Motor neuron (in vitro differentiated cells): Measurements from ENCODE around the gene KRTAP5-11. TPM values are rescaled to one million over a fixed set of nuclear protein-coding genes. Genes with fewer than 3 reads are reported as not detected.
A peak's percentile ranks its signal among the peaks of the same experiment; 100 is the strongest.
"Not testable (repeated sequence)": the region's sequence is repeated elsewhere in the genome, so short reads cannot be mapped to it uniquely, and the experiment has no call there.

ENCODE experiments used
- ATAC-seq, 8 experiments: fragments of 200-7000 bp; cut with Tn5 transposase; replicated peaks in 6 of 8; 2 replicates each; pipeline ENCODE4 v1.8.0; 2021; ENCODE audit warnings: mild to moderate bottlenecking in 8 of 8, moderate library complexity in 8 of 8
- H3K27ac ChIP-seq, 2 donors: fragments of 250-450 bp; sonication (Bioruptor Pico); 2 replicates each; pipeline ENCODE4 v1.9.0; 2021; ENCODE audit warnings: antibody characterized with exemption in 2 of 2, mild to moderate bottlenecking in 2 of 2, moderate library complexity in 1 of 2
- H3K4me1 ChIP-seq, 2 donors: fragments of 250-450 bp; sonication (Bioruptor Pico); replicated peaks in 1 of 2; 2 replicates each; pipeline ENCODE4 v1.6.1; 2021; ENCODE audit warnings: antibody characterized with exemption in 2 of 2, mild to moderate bottlenecking in 2 of 2, moderate library complexity in 1 of 2
- H3K4me3 ChIP-seq, 5 donors: fragments of 250-450 bp; sonication (Bioruptor Pico); 2 replicates each; pipeline ENCODE4 v1.9.0; 2021; ENCODE audit warnings: antibody characterized with exemption in 5 of 5, mild to moderate bottlenecking in 5 of 5, moderate library complexity in 4 of 5
- WGBS, 10 experiments: fragments of 450-650 bp; shearing (Covaris generic); methylation state at CpG; one replicate each; pipeline ENCODE4 v1.0.0; 2022; 5-methylcytosine and 5-hydroxymethylcytosine counted together
- in situ Hi-C, 9 experiments: fragments of 400-800 bp; cut with MboI; loops; one replicate each; pipeline ENCODE4 v1.15.0; 2021; ENCODE audit warnings: low sequenced_read_pairs in 9 of 9, low pct_unique_long_range_greater_than_20kb in 2 of 9; ENCODE audit not compliant: unreplicated experiment in 9 of 9
- total RNA-seq, 8 experiments: library from RNA; unstranded; fragments of 300-600 nt; gene quantifications; 2 replicates each; pipeline versions ENCODE4 v1.2.3 to v1.2.4, GENCODE V29; 2022

KRTAP5-11 gene
- total RNA-seq, 8 experiments from 2014 or later: 0.76 TPM; not detected in 7

- WGBS, 10 experiments: 97 to 100% methylated on average over 1 to 5 of the region's 41 CpGs; no CpG with 5 or more reads in 8 of the 10 experiments
- ATAC-seq, H3K4me3 ChIP-seq, in situ Hi-C loops, H3K27ac ChIP-seq: not testable (repeated sequence)
- H3K4me1 ChIP-seq: peaks cover 9 to 10% of the 10 kb centered on the region in 2 donors
Measured at GRCh38 chr11:71576688-71577465, 5.8 kb downstream of the KRTAP5-11 start.

- in situ Hi-C loops: no loop called here
- ATAC-seq: peak in 5 of 8 experiments; percentile 40 to 76 (median 57)
Measured at GRCh38 chr11:71575723-71576424, 6.8 kb downstream of the KRTAP5-11 start.

GRCh38 chr11:71574418-71574817 is 8.3 kb downstream of the KRTAP5-11 start:
- Histone ChIP-seq H3K4me3 (no peak overlapping the region), H3K27ac (no peak overlapping the region), H3K4me1 (peaks cover 9 to 10% of the 10 kb centered on the region in 2 donors)
- 16 to 80% (median 65%) methylated on average over 1 to 3 of the region's 5 CpGs for WGBS, 10 experiments
- in situ Hi-C loops: no loop called here
- no peak for ATAC-seq

More at GRCh38 chr11:71575723-71576424, 6.8 kb downstream of the KRTAP5-11 start:
- Histone ChIP-seq H3K27ac (no peak overlapping the region), H3K4me3 (no peak overlapping the region), H3K4me1 (peaks cover 9 to 10% of the 10 kb centered on the region in 2 donors)
- 33 to 81% (median 69%) methylated on average over 1 to 3 of the region's 4 CpGs; no CpG with 5 or more reads in 2 of the 10 experiments for WGBS, 10 experiments

DNA sequence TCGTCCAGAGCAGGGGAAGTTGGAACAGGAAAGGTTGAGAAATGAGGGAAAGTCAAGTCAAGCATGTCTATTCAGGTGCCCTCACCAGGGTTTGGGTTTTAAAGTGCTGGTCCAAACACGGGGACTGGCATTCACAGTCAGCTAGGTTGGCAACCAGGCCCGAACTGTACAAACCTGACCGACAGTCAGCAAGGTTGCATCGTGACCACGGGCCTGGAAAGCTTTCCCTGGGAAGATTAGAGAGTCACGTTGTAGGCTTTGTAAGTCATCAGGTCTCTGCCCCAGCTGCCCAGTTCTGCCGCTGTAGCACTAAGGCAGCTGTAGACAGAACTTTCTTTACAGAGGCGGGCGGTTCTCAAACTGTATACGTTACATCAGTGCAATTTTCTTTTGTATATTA is 9.9 kb downstream of the KRTAP5-11 start:
- 51 to 100% (median 84%) methylated on average over 1 to 9 of the region's 11 CpGs for WGBS, 10 experiments
- H3K27ac ChIP-seq: no peak overlapping the region
- in situ Hi-C loops: no loop called here
- no peak overlapping the region for H3K4me3 ChIP-seq
- H3K4me1 ChIP-seq: peaks cover 9 to 10% of the 10 kb centered on the region in 2 donors
- ATAC-seq: no peak

DNA sequence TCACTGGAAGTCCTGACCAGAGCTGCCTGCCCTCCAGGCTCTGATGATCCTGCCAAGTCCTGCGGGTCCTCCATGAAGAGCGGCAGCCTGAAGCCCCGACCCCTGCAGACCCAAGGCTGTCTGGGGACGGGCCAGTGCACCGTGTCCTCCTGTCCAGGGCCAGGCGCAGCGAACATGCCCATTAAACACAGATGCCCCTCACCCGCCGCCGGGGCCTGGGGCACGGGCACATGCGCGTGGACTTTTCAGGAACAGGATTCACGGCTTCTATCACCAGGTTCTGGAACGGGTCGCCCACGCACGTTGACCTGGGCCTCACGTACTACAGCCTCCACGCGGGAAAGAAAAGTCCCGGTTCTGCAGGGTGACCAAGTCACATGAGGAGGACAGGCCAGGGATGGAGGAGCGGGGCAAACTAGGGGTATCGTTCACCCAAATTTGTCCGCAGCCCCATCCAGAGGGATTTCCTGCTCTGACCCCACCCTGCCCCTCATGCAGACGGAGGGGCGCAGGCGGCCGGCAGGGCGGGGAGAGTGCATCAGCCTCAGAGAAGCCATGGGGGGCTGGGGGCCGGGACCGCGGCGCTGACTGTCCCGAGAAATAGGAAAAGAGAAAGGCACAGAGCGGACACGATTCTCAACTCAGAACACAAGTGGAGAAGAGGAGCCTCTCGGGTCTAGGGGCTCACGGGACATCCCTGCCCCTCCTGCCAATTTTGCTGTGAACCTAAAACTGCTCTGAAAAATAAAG is 11.4 kb downstream of the KRTAP5-11 start:
- H3K27ac ChIP-seq, in situ Hi-C loops, H3K4me3 ChIP-seq, ATAC-seq: not testable (repeated sequence)
- peaks cover 7 to 14% of the 10 kb centered on the region in 2 donors for H3K4me1 ChIP-seq
- WGBS, 10 experiments: 40 to 90% (median 69%) methylated on average over 1 to 5 of the region's 39 CpGs; no CpG with 5 or more reads in 6 of the 10 experiments

DNA sequence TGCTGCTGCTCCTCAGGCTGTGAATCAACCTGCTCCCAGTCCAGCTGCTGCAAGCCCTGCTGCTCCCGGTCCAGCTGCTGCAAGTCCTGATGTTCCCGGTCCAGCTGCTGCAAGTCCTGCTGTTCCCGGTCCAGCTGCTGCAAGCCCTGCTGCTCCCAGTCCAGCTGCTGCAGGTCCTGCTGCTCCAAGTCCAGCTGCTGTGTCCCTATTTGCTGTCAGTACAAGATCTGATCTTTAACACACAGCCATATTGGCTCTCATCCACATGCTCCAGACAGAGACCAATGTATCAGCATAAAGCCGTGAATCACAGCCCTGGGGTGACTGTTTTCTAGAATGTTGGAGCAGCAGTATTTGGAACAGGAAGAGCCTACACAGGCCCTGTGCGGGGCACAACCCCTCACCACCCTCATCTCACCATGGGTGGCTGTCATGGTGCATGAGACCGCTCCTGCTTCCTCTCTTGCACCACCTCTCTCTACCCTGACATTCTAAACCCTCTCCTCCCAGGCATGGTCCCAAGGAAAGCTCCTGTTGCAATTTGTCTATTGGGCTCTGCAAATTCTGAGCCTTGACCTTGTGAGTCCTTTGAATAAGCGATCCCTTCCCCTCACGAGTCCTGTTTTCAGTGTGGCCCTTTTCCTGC is 13.8 kb downstream of the KRTAP5-11 start:
- ATAC-seq: peak in 7 of 8 experiments; percentile 19 to 87 (median 36)
- H3K4me1 ChIP-seq: peaks cover 0 to 4% of the 10 kb centered on the region in 2 donors
- no peak overlapping the region for H3K4me3 ChIP-seq
- in situ Hi-C loops: no loop called here
- 0 to 100% (median 17%) methylated on average over 1 of the region's 8 CpGs; no CpG with 5 or more reads in 5 of the 10 experiments for WGBS, 10 experiments
- H3K27ac ChIP-seq: no peak overlapping the region

- H3K4me1 ChIP-seq, H3K27ac ChIP-seq, in situ Hi-C loops, H3K4me3 ChIP-seq, ATAC-seq: not testable (repeated sequence)
- 25 to 100% (median 75%) methylated on average over 1 to 5 of the region's 8 CpGs; no CpG with 5 or more reads in 3 of the 10 experiments for WGBS, 10 experiments
Measured at GRCh38 chr11:71567633-71568032, 15.0 kb downstream of the KRTAP5-11 start.

- H3K4me3 ChIP-seq, H3K27ac ChIP-seq, in situ Hi-C loops, H3K4me1 ChIP-seq: not testable (repeated sequence)
- WGBS, 10 experiments: 72 to 100% (median 90%) methylated on average over 1 to 6 of the region's 21 CpGs; no CpG with 5 or more reads in 6 of the 10 experiments
- peak in 5 of 8 experiments; percentile 30 to 73 (median 72) for ATAC-seq
Measured at GRCh38 chr11:71566626-71567599, 15.8 kb downstream of the KRTAP5-11 start.

DNA sequence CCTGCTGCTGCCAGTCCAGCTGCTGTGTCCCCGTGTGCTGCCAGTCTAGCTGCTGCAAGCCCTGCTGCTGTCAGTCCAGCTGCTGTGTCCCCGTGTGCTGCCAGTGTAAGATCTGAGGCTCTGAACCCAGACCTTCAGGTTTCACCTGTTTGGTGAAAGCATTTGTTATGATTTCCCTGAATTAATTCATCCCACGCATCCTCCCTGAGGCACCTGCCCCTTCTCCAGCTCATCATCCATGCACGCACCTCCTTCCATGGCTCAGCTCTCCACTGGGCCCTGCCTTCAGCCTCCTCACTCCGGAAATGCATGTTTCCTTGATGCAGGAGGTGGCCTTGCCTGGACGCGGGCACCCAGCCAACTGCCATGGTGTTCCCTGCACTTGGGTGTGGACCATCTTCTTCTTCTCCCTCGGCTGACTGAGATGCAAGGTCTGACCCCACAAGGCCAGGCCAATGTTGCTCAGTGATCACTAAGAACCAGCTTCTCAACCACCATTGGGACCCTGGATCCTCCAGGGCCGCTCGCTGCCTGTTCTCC is 16.5 kb downstream of the KRTAP5-11 start:
- ATAC-seq: peak in 2 of 8 experiments; percentile 19 to 31
- 0 to 89% (median 72%) methylated on average over 1 to 3 of the region's 10 CpGs; no CpG with 5 or more reads in 6 of the 10 experiments for WGBS, 10 experiments
- in situ Hi-C loops: no loop called here
- H3K4me1 ChIP-seq: peaks cover 0 to 4% of the 10 kb centered on the region in 2 donors
- no peak overlapping the region for H3K4me3 ChIP-seq
- no peak overlapping the region for H3K27ac ChIP-seq

DNA sequence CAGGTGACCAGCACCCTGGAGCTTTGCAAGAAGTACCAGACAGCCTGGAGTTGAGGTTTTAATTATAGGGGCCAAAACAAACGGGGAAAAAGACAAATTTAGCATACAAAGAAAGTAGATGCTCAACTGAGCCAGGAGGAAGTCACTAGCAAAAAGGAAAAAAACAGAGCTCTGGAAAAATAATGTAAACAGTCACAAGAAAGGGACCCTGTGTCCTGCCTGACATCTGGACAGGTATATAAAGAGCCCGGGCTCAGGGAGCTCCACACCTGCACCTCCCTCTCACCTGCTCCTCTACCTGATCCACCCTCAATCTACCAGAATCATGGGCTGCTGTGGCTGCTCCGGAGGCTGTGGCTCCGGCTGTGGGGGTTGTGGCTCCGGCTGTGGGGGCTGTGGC is 17.4 kb downstream of the KRTAP5-11 start, which contains the start of gene KRTAP5-10:
Gene KRTAP5-10 (plus strand): TSS at position 301 of the 400 bp plus-strand sequence. CDS start 25 bp downstream, at position 326.
- no peak for ATAC-seq
- Histone ChIP-seq H3K27ac (no peak within 1 kb of the TSS), H3K4me3 (no peak within 1 kb of the TSS), H3K4me1 (peaks cover 0 to 4% of the 10 kb centered on the region in 2 donors)
- in situ Hi-C loops: no loop called here
- WGBS, 10 experiments: 0 to 79% (median 33%) methylated on average over 1 to 4 of the region's 5 CpGs; no CpG with 5 or more reads in 4 of the 10 experiments

- no peak overlapping the region for H3K4me3 ChIP-seq
- H3K4me1 ChIP-seq: peaks cover 0 to 4% of the 10 kb centered on the region in 2 donors
- in situ Hi-C loops: no loop called here
- no peak overlapping the region for H3K27ac ChIP-seq
- WGBS, 10 experiments: 50 to 100% (median 60%) methylated on average over 1 of the region's 4 CpGs; no CpG with 5 or more reads in 5 of the 10 experiments
- no peak for ATAC-seq
Measured at GRCh38 chr11:71564430-71564829, 18.2 kb downstream of the KRTAP5-11 start.
